Central memory CD4-positive, alpha-beta T cell (primary cell): Measurements from ENCODE around the gene TPRG1L.
"Not testable (repeated sequence)": the region's sequence is repeated elsewhere in the genome, so short reads cannot be mapped to it uniquely, and the experiment has no call there.

ENCODE experiments used
- DNase-seq: peaks from one replicate; pipeline ENCODE4 v3.0.0; 2022
- total RNA-seq, 3 experiments: gene quantifications; one replicate each; lab custom pipeline; 2026; lab: John Stamatoyannopoulos, UW

TPRG1L gene
- total RNA-seq: 29.0 to 68.6 (median 29.7) reads per million in 3 experiments

DNA sequence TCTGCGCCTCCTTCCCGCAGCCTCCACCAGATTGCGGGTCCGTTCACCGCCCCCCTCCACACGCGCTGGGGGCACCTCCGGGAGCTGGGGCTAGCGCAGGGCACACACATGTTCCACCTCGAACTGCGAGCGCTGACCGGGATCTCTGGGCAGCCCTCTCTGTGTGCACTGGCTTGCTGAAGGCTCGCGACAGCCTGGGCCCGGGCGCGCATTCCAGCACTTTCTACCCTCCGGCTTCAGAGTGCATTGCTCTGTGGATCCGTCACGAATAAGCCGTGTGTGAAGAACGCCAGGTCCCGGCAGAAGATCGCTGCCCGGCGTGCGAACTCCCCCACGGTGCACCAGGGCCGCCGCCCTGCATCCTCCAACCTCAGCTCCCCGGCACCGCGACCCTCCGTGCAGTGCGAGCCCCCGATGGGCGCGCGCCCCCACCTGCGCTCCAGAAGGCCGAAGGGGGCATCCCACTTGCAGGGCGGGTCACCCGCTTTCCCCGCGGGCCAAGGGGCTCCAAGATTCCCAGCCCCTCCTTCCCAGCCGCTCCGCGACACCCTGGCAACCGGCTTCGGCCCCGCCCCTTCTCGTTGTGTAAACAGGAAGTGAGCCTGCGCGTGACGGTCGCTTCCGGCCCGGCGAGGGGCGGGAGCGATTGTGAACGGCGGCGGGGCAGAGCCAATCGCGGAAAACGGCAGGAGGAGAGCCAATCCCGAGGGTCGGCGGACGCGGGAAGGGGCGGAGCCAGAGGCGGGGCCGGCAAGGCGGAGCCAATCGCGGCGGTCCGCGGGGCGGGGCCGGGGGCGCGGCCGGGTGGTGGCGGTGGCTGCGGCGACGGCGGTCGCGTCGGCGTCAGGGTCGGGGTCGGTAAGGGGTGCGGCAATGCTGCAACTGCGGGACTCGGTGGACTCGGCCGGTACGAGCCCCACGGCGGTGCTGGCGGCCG lies at the start of gene TPRG1L:
Gene TPRG1L (plus strand): TSS at position 816 of the 937 bp plus-strand sequence. CDS start 58 bp downstream, at position 874.
- peak; percentile 98 for DNase-seq

DNA sequence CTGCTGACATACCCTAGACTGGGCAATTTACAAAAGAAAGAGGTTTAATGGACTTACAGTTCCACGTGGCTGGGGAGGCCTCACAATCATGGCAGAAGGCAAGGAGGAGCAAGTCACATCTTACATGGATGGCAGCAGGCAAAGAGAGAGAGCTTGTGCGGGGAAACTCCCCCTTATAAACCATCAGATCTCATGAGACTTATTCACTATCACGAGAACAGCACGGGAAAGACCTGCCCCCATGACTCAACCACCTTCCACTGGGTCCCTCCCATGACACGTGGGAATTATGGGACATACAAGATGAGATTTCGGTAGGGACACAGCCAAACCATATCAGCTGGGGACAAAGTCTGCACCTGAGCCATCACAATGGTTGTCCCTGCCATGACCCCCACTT lies 49.3 kb upstream of the TPRG1L start:
- not testable (repeated sequence) for DNase-seq

DNA sequence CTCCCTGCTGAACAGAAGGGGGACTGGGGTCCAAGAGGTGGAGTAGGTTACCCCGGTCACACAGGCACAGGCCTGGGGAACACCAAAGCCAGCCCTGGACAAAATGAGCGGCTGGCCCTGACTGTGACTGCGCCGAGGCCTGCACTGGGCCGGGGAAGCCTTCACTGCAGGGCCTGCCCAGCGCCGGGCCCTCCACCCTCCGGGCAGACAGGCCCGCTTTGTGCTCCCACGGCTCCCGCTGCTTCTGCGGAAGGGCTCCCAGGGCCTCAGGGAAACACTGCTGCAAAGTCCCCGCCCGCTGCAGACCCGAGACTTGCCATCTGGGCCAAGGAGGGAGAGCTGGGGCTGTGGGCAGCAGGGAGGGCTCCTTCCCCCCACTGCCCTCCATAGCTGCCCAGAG lies 48.8 kb upstream of the TPRG1L start:
- no peak for DNase-seq

DNA sequence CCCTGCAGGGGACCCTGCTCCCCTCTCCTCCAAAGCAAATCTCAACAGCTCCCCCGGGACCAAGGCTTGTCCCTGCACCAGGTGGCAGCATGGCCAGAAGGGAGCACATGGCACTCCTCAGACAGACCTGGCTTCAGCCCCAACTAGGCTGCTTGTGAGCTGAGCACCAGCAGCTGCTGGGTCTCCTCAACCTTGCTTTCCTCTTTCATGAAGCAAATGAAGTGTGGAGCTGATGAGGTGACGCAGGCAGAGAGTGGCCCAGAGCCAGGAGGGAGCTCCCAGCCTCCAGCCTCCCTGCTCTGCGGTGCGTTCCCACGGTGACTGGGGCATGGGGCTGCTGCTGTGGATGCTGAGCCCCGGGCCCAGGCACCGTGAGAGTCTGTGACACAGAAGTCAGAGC lies 47.5 kb upstream of the TPRG1L start:
- no peak for DNase-seq

DNA sequence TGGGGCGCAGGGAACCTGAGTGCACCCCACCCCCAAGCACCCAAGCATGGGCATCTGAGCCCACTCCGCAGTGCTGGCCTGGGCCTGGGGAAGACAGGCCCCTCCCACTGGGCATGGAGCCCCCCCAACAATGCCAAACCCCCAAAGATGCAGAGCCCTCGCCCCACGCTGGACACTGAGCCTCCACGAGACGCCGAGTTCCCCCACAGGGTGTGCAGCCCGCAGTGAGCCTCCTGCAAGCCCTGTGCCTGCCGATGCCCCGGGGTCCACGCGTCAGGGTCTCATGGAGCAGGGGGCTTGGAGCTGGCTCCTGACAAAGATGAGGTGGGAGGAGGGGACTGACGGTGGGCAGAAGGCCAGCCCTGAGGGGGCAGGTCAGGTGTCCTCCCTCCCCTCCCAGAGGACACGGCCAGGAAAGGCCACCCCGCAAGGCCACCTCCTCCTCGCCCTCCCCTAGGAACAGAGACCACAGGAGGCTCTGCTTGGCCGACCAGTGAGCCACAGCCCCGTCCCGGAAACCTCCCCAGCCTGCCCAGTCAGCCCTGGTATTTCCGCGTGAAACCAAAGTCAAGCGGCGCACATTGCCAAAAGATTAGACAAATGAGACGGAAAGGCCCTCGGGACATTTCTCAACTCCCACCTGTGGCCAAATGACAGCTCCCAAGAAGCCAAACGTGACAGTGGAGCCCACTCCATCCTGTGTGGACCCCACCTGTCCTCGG lies 46.9 kb upstream of the TPRG1L start:
- no peak for DNase-seq

DNA sequence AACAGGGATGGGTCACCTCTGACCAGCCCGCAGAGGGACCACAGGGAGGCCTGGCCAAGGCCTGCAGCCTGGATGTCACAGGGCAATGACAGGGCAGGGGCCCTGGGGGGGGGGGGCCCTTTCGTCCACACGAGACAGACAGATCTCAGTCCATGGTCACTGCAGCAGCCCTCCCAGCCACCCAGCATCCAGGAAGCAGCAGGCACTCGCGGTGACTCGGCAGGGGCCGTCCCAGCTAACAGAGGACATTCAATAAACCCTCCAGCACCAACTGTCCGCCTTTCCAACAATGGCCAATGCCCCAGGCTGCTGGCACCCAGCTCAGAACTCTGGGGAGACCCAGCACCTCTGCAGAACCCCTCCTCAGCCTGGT lies 46.4 kb upstream of the TPRG1L start:
- no peak for DNase-seq

DNA sequence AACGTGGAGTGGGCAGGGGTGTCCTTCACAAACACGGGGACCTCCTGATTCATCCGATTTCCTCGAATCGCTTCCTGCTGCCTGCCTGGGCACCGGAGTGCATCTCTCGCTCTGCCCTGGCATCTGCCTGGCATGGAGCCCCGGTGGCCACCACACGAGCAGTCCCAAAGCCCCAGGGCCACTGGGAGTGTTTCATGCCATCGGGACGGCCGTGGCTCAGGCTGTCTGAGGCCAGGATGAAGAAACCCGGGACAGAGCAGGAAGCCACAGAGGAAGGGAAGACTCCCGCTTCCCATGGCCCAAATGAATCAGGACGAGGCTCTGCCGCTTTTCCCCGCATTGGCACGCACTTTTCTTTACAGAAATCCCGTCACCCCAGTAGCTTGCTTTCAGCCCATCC lies 45.9 kb upstream of the TPRG1L start:
- DNase-seq: no peak

DNA sequence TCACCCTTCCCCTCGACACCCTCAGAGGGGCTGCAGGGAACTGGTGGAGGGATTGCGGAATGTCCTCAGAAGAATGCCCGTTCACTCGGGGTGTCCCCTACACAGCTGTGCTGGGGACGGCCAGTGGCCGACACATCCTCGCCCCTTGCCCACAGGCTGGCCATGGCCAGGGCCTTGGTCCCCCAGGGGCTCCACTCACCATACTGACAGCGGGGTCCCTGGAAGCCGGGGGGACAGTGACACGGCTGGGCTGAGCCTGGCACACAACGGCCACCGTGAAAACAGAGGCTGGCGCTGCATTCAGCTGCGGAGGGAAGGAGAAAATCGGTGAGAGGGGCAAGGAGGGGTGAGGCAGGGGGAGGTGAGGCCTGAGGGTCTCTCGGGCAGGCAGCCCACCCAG lies 45.2 kb upstream of the TPRG1L start:
- no peak for DNase-seq

DNA sequence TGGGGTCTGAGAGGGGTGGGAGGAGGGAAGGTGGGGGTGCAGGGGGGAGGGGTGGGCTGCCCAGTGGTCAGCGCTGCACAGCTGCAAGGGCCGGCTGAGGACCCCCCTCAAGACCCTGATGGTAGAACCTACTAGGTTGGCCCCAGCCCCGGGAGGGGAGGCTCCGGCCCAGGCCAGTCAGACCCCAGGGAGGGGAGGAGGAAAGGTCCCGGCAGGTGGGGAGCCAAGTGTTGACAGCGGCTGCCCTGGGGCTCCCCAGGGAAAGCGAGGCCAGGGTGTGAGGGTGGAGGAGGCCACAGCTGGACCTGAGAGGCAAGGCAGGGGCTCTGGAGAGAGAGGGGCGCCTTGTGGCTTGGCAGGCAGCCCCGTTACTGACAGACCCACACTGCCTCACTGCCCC lies 44.6 kb upstream of the TPRG1L start:
- DNase-seq: no peak

DNA sequence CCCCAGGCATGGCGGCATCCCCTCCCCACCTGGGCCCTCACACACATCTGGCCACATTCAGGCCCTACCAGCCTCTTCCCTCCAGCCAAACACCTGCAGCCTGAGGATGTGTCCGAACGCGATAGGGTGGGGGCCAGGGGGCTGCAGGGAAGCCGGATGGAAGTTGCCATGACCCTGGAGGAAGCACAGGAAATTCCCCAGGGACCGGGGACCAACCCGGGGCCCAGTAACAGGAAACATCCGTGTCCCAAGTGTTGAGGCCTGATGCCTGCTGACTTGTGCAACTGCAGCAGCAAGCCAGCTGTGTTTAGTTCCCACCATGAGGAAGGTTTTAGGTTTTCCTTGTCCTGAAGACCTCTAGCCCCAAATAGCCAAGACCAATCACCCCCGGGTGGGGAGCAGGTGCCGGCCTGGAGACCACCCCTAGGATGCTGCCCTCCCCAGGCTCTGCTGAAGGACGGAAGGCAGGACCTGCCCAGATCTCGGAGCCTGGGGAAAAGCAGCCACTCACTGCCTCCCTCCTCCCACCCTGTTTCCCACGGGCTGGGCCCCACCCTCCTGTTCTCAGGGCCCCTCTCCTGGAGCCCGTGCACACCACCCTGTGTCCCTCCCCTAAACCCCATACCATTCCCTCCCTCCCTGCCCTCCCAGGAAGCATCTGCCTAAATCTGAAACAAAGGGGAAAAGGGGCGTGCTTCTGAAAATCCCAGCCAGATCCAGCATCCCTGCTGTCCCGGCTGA lies 43.3 kb upstream of the TPRG1L start:
- no peak for DNase-seq

DNA sequence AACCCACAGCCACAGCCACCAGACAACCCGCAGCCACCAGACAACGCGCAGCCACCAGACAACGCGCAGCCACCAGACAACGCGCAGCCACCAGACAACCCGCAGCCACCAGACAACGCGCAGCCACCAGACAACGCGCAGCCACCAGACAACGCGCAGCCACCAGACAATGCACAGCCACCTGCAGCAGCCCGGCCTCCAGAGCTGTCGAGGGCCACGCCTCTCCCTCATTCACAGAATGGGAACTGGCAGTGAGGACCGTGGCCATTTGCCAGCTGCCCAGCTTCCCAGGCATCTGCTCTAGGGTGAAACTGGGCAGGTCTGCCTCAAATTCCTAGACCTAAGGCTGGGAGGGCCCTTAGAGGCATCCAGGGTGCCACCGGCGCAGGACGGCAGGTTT lies 41.1 kb upstream of the TPRG1L start:
- not testable (repeated sequence) for DNase-seq

DNA sequence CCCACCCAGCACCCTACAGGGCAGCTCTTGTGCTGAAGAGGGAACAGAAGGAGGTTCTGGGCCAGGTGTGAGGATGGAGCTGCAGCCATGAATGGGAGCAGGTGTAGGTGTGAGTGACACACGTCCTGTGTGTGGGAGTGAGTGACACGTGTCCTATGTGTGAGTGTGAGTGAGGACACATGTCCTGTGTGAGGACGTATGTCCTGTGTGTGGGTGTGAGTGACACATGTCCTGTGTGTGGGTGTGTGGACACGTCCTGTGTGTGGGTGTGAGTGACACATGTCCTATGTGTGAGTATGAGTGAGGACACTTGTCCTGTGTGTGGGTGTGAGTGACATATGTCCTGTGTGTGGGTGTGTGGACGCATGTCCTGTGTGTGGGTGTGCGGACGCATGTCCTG lies 39.9 kb upstream of the TPRG1L start:
- DNase-seq: no peak

DNA sequence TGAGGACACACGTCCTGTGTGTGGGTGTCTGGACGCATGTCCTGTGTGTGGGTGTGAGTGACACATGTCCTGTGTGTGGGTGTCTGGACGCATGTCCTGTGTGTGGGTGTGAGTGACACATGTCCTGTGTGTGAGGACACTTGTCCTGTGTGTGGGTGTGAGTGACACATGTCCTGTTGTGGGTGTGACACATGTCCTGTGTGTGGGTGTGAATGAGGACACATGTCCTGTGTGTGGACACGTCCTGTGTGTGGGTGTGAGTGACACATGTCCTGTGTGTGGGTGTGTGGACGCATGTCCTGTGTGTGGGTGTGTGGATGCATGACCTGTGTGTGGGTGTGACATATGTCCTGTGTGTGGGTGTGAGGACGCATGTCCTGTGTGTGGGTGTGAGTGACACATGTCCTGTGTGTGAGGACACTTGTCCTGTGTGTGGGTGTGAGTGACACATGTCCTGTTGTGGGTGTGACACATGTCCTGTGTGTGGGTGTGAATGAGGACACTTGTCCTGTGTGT lies 39.4 kb upstream of the TPRG1L start:
- not testable (repeated sequence) for DNase-seq

DNA sequence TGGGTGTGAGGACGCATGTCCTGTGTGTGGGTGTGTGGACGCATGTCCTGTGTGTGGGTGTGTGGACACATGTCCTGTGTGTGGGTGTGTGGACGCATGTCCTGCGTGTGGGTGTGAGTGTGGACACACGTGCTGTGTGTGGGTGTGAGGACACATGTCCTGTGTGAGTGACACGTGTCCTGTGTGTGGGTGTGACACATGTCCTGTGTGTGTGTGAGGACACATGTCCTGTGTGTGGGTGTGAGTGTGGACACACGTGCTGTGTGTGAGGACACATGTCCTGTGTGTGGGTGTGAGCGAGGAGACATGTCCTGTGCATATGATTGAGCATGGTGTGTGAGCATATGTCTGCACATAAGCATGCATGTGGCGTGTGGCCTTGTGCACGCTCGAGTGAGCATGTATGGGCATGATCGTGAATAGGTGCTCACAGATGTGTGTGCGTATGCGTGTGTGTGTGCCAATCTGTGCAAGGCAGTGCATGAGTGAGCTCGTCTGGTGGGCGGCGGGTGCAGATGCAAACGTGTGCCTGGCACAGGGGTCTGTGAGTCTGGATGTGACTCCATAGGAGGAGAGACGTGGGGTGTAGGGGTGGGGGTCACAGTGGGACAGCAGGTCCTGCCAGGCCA lies 38.8 kb upstream of the TPRG1L start:
- no peak for DNase-seq

DNA sequence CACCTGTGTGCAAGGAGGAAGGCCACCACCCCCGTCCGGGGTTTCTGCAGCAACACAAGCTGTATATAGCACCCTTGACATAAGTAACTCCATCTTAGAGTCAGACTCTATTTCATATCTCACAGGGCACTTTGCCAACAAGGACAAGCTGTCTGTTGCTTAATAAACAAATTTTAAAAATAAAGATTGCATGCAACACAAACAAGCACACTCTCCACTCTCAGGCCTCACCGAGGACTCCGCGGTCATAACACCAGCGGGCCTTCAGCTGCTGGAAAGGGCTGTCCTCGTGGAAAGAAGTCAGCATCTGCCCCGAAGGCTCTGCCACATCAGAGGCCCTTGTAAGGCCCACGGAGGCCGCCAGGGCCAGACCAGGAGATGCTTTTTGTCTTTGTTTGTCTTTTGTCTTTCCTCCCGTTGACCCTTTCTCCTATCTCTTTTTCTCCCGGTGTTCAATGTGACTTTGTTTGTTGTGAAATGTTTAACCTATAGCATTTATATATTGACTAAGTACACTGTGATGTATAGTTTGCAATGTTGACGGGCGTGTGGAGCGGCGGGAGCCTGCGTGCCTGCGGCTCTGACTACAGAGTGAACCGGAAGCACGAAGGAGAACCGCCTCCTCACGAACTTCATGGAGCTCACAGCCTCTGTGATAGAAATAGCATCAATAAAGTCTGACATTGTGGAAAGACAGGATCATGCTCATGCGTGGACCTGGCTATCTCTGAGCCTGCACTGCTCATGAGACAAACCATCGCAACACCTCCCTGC lies 37.6 kb upstream of the TPRG1L start:
- no peak for DNase-seq

DNA sequence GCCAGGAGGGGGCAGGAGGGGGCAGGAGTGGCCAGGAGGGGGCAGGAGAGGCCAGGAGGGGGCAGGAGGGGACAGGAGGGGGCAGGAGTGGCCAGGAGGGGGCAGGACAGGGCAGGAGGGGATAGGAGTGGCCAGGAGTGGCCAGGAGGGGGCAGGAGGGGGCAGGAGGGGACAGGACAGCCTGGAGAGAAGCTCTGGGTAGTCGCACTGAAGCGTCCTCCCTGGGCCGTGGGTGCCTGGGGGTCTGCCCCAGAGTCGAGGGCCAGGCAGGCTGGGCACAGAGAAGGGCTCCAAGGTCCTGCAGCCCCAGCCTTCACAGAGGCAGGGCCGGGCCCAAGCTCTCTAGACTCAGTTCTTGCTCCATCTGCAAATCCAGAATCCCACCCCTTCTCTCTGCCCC lies 36.4 kb upstream of the TPRG1L start:
- DNase-seq: no peak

DNA sequence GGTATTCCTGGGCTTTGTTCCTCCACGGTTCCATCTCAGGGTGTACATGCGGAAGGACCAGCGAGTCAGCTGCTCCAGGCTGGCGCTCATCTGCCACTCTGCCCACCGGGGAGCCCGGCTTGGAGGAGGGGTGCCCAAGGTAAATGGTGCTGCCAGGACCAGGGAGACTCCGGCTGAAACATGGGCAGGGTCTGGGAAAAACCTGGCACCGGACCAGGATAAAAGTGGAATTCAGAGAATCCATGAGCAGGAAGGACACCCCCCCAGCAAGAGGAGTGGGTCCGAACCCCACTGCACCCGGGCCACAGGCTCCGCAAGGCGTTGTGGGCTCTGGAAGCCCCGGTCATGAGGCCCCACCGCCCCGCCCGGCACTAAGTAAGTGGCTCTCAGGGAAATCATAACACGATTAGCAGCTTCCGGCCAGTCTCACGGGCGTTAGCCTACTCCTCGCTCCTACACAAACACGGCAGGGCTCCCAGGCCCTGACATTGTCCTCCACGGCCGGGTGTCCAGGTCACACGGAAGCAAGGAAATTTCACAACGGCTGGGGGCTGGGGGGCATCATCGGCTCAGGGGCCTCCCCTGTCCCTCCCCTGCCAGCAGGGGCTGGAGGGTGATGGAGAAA lies 34.6 kb upstream of the TPRG1L start:
- DNase-seq: no peak

DNA sequence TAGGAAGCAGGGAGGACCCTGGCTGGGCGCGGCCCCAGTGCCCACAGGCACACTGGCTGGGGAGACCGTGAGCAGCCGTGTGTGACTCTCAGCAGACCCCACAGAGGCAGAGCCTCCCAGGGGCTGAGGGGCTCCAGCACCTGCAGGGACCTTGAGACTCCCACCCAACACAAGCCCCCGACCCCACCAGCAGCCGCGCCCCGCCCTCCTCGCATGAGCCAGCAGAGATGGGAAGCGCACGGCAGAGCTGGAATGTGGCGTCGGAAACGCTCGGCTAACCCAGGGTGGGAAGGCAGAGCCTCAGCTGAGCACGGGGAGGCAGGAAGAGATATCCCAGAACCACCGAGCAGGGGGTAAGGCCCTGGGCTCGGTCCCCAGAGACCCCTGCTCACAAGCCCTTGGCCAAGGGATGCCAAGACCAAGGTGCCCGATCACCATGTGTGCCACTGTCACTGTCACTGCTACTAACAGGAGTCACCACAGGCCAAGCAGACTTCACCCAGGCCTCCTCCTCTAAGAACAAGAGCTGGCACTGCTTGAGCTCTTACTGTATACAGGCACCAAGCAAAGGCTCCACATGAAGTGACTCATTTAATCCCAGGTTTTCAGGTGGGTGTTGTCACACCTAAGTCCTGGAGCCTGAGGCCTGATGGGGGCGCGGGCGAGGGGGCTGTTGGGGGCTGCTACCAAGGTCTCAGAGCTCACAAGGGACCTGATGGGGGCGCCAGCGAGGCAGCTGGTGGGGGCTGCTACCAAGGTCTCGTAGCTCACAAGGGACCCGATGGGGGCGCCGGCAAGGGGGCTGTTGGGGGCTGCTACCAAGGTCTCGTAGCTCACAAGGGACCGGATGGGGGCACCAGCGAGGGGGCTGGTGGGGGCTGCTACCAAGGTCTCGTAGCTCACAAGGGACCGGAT lies 33.6 kb upstream of the TPRG1L start:
- no peak for DNase-seq

DNA sequence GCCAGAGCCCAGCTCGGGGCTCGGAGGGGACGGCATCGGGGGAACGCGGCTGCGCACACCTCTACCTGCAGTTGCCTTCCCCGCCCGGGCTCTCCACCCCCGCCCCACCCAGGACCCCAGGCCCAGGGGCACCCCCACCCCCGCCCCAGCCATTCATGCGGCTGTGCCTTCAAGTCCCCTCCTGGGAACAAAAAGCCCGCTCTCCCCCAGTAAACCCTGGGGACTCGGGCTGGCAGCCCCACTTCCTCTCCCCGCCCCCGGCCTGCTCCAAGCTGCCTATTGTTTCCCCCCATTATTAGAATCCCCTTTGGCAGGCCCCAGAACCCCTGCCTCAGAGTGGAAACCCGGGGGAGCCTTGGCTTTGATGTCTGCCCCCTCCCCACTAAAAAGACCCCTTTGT lies 31.5 kb upstream of the TPRG1L start:
- DNase-seq: no peak

DNA sequence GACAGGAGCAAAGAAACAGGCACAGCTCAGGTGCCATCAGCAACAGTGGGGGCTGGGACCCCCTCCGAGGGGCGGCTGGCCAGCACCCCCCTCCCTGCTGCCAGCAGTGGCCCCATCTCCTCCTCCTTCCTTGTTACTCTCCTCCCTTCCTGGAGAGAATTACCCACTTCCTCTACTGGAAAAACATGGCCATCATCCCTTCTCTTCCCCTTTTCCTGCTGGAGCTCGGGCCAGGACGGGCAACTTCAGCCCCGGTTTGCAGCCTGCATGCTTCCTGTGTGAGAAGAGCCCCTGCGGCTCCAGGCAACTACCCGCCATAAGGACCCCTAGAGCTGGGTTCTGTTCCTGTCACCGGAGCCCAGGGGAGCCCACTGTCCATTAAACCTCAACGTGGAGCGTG lies 31.1 kb upstream of the TPRG1L start:
- DNase-seq: no peak
